Jurkat, Clone E6-1 (cell line): ENCODE results near the gene UBXN6.

ENCODE experiments used
- DNase-seq: peaks from one replicate; pipeline ENCODE4 v3.0.0-alpha.2; 2011; ENCODE audit warnings: low read depth, low spot score
- H3K4me3 ChIP-seq: 2 replicates; pipeline ENCODE4 v1.5.1; 2011; ENCODE audit warnings: mild to moderate bottlenecking, low read length, control low read depth, moderate library complexity

UBXN6 gene

GRCh38 chr19:4467835-4468234 is 10.2 kb upstream of the UBXN6 start:
- no peak for DNase-seq
- H3K4me3 ChIP-seq, result no peak overlapping the region

- H3K4me3 ChIP-seq, result no peak overlapping the region
- no peak for DNase-seq
Observed at GRCh38 chr19:4464815-4465581, 7.4 kb upstream of the UBXN6 start.

- DNase-seq, result peak; percentile 41
- peak overlapping the region; percentile 67 for H3K4me3 ChIP-seq
Observed at GRCh38 chr19:4456843-4457653, 546 bp downstream of the UBXN6 start.

GRCh38 chr19:4456476-4456842 is 1.1 kb downstream of the UBXN6 start:
- H3K4me3 ChIP-seq, result peak overlapping the region; percentile 61
- DNase-seq, result no peak

- no peak for DNase-seq
- peak overlapping the region; percentile 61 for H3K4me3 ChIP-seq
Observed at GRCh38 chr19:4455719-4456475, 1.7 kb downstream of the UBXN6 start.

- no peak for DNase-seq
- H3K4me3 ChIP-seq, result no peak overlapping the region
Observed at GRCh38 chr19:4454747-4455718, 2.6 kb downstream of the UBXN6 start.

GRCh38 chr19:4453232-4454179 is 4.1 kb downstream of the UBXN6 start:
- H3K4me3 ChIP-seq, result no peak overlapping the region
- no peak for DNase-seq

- DNase-seq, result no peak
- no peak overlapping the region for H3K4me3 ChIP-seq
Observed at GRCh38 chr19:4452230-4452990, 5.2 kb downstream of the UBXN6 start.

GRCh38 chr19:4449639-4450028 is 8.0 kb downstream of the UBXN6 start:
- no peak overlapping the region for H3K4me3 ChIP-seq
- no peak for DNase-seq

- H3K4me3 ChIP-seq, result no peak overlapping the region
- DNase-seq, result no peak
Observed at GRCh38 chr19:4449022-4449638, 8.5 kb downstream of the UBXN6 start.

GRCh38 chr19:4448147-4448985 is 9.2 kb downstream of the UBXN6 start:
- no peak for DNase-seq
- no peak overlapping the region for H3K4me3 ChIP-seq

- DNase-seq, result no peak
- H3K4me3 ChIP-seq, result no peak overlapping the region
Observed at GRCh38 chr19:4447327-4448146, 10.1 kb downstream of the UBXN6 start.

GRCh38 chr19:4446704-4447200 is 10.8 kb downstream of the UBXN6 start:
- no peak overlapping the region for H3K4me3 ChIP-seq
- no peak for DNase-seq

GRCh38 chr19:4445963-4446703 is 11.5 kb downstream of the UBXN6 start:
- no peak for DNase-seq
- no peak overlapping the region for H3K4me3 ChIP-seq
